ENCODE measurements around the gene TM2D1.

TM2D1 gene

GRCh38 chr1:61743716-61744580 is 19.0 kb upstream of the TM2D1 start:
- in situ Hi-C loops (cut with HindIII; ENCODE audit: low pct_ligation_motif_present, low sequenced_read_pairs), result no loop called here
- peak; percentile 27 for DNase-seq
- Histone ChIP-seq H3K27me3 (replicated peaks) (no peaks in the 10 kb centered on the region), H3K27ac (no peak overlapping the region), H3K36me3 (replicated peaks) (no peaks in the 10 kb centered on the region), H3K4me3 (ENCODE audit: low read depth, low read length) (no peak overlapping the region)
- no peak for TF ChIP-seq CTCF (IDR thresholded peaks at IDR 0.05; ENCODE audit: low read depth, low read length, missing control alignments)

- H3K27me3 ChIP-seq (replicated peaks), result no peaks in the 10 kb centered on the region
- H3K36me3 ChIP-seq (replicated peaks), result no peaks in the 10 kb centered on the region
- H3K4me3 ChIP-seq (ENCODE audit: low read depth, low read length), result peak overlapping the region; percentile 66
- no peak for DNase-seq
- in situ Hi-C loops (cut with HindIII; ENCODE audit: low pct_ligation_motif_present, low sequenced_read_pairs), result no loop called here
- H3K27ac ChIP-seq, result no peak overlapping the region
- no peak for TF ChIP-seq CTCF (IDR thresholded peaks at IDR 0.05; ENCODE audit: low read depth, low read length, missing control alignments)
These were observed 18.4 kb upstream of the TM2D1 start for GRCh38 chr1:61743431-61743705.

- in situ Hi-C loops (cut with HindIII; ENCODE audit: low pct_ligation_motif_present, low sequenced_read_pairs), result no loop called here
- no peak for TF ChIP-seq CTCF (IDR thresholded peaks at IDR 0.05; ENCODE audit: low read depth, low read length, missing control alignments)
- Histone ChIP-seq H3K4me3 (ENCODE audit: low read depth, low read length) (peak overlapping the region; percentile 66), H3K36me3 (replicated peaks) (no peaks in the 10 kb centered on the region), H3K27ac (no peak overlapping the region), H3K27me3 (replicated peaks) (no peaks in the 10 kb centered on the region)
- DNase-seq, result no peak
These were observed 17.9 kb upstream of the TM2D1 start for GRCh38 chr1:61742620-61743430.

GRCh38 chr1:61741711-61742619 is 17.0 kb upstream of the TM2D1 start, which contains the start of gene PATJ:
Gene PATJ (plus strand): TSS chr1:61742480. CDS start chr1:61762893, 20,413 bp downstream.
- Histone ChIP-seq H3K27ac (no peak within 1 kb of the TSS), H3K4me3 (ENCODE audit: low read depth, low read length) (peak within 1 kb of the TSS; percentile 66), H3K36me3 (replicated peaks) (no peaks in the 10 kb centered on the region), H3K27me3 (replicated peaks) (no peaks in the 10 kb centered on the region)
- in situ Hi-C loops (cut with HindIII; ENCODE audit: low pct_ligation_motif_present, low sequenced_read_pairs), result no loop called here
- DNase-seq, result no peak
- no peak for TF ChIP-seq CTCF (IDR thresholded peaks at IDR 0.05; ENCODE audit: low read depth, low read length, missing control alignments)

GRCh38 chr1:61740751-61741700 is 16.1 kb upstream of the TM2D1 start:
- no peak for DNase-seq
- TF ChIP-seq CTCF (IDR thresholded peaks at IDR 0.05; ENCODE audit: low read depth, low read length, missing control alignments), result no peak
- Histone ChIP-seq H3K4me3 (ENCODE audit: low read depth, low read length) (no peak overlapping the region), H3K27ac (no peak overlapping the region), H3K27me3 (replicated peaks) (no peaks in the 10 kb centered on the region), H3K36me3 (replicated peaks) (no peaks in the 10 kb centered on the region)
- in situ Hi-C loops (cut with HindIII; ENCODE audit: low pct_ligation_motif_present, low sequenced_read_pairs), result no loop called here

Measured in brain microvascular endothelial cell (primary cell).